Measurements from ENCODE around the gene TRANK1.

GRCh38 chr3:36864180-36865053 lies 80.4 kb downstream of the TRANK1 start:
- TF ChIP-seq CTCF (IDR thresholded peaks at IDR 0.05; ENCODE audit: insufficient read depth, low read length, poor library complexity, severe bottlenecking) (no peak), EZH2phosphoT487 (conservative IDR thresholded peaks at IDR 0.05; ENCODE audit: low read length) (no peak)
